Esophagus squamous epithelium (tissue), 5 donors: ENCODE measurements around the gene SACM1L. TPM values are rescaled to one million over a fixed set of nuclear protein-coding genes. Genes with fewer than 3 reads are reported as not detected.

Experiments
- DNase-seq: peaks from one replicate; lab custom pipeline; 2025; lab: John Stamatoyannopoulos, UW
- H3K27ac ChIP-seq, 4 donors: fragments of 200-600 bp; sonication (generic); one replicate each; pipeline ENCODE4 v1.5.1; 2016 to 2019; ENCODE audit warnings: mild to moderate bottlenecking in 1 of 4
- H3K27me3 ChIP-seq, 4 donors: fragments of 200-600 bp; sonication (generic); 1 replicate in 3 of 4; 2 replicates in 1 of 4; pipeline versions ENCODE4 v1.5.1 to v1.6.0; 2017 to 2021; ENCODE audit warnings: antibody characterized with exemption in 1 of 4
- H3K36me3 ChIP-seq, 3 donors: fragments of 200-600 bp; sonication (generic); one replicate each; pipeline ENCODE4 v1.5.1; 2016 to 2019
- H3K4me1 ChIP-seq, 3 donors: fragments of 200-600 bp; sonication (generic); one replicate each; pipeline ENCODE4 v1.5.1; 2017 to 2019
- H3K4me3 ChIP-seq, 4 donors: fragments of 200-600 bp; sonication (generic); 1 replicate in 3 of 4; 2 replicates in 1 of 4; pipeline ENCODE4 v1.5.1; 2016 to 2019; ENCODE audit warnings: mild to moderate bottlenecking in 2 of 4, moderate library complexity in 1 of 4
- H3K9me3 ChIP-seq, 3 donors: fragments of 200-600 bp; sonication (generic); one replicate each; pipeline ENCODE4 v1.5.1; 2016 to 2019
- CTCF ChIP-seq, 6 experiments: fragments of 450-650 bp in 4 of 6; fragments of 200-600 bp in 2 of 6; sonication (generic) in 2 of 6; IDR thresholded peaks; one replicate each; pipeline ENCODE4 v1.5.1; 2016 to 2019; ENCODE audit warnings: antibody characterized with exemption in 6 of 6, mild to moderate bottlenecking in 4 of 6, moderate library complexity in 4 of 6
- POLR2A ChIP-seq, 4 donors: fragments of 450-650 bp; IDR thresholded peaks; one replicate each; pipeline ENCODE4 v1.6.1; 2017; ENCODE audit warnings: antibody characterized with exemption in 4 of 4, mild to moderate bottlenecking in 4 of 4, moderate library complexity in 3 of 4
- WGBS, 2 donors: methylation state at CpG; one replicate each; pipeline ENCODE4 v1.1.5; 2018; 5-methylcytosine and 5-hydroxymethylcytosine counted together
- intact Hi-C: fragments of 100-400 bp; cut with DNase I; formaldehyde crosslinking; loops from one replicate; pipeline ENCODE4 v1.15.0; 2022
- total RNA-seq, 4 donors: library from RNA; depleted of rRNA; stranded (reverse); fragments of >200 nt; gene quantifications; one replicate each; pipeline ENCODE4 v1.1.0, GENCODE V29; 2016
- donor health status: DM: yes; HTN: yes; CAD: no.

Gene SACM1L
- total RNA-seq, 4 donors from 2014 or later: 22.7 to 42.2 (median 27.2) TPM

GRCh38 chr3:45792036-45792435, 102.8 kb downstream of the SACM1L start:
- intact Hi-C loops: no loop called here

GRCh38 chr3:45792516-45793172, 103.4 kb downstream of the SACM1L start:
- H3K4me1 ChIP-seq: peaks cover 5 to 15% (median 12%) of the 10 kb centered on the region in 3 donors
- H3K4me3 ChIP-seq: no peak overlapping the region
- no peaks in the 10 kb centered on the region for H3K36me3 ChIP-seq
- 82% methylated on average over 3 of the region's 7 CpGs; no CpG with 5 or more reads in 1 of the 2 donors for whole genome bisulfite sequencing, 2 donors
- no peak for DNase-seq
- no peak overlapping the region for H3K27ac ChIP-seq
- H3K27me3 ChIP-seq: peaks cover 5 to 54% (median 12%) of the 10 kb centered on the region in 4 donors
- no peak for TF ChIP-seq POLR2A (IDR thresholded peaks at IDR 0.05)
- TF ChIP-seq CTCF (IDR thresholded peaks at IDR 0.05): no peak
- intact Hi-C loops: no loop called here
- peaks cover 0 to 4% (median 0%) of the 10 kb centered on the region in 3 donors for H3K9me3 ChIP-seq

More at GRCh38 chr3:45792036-45792435, 102.8 kb downstream of the SACM1L start:
- Histone ChIP-seq H3K4me3 (no peak overlapping the region), H3K36me3 (no peaks in the 10 kb centered on the region), H3K27ac (no peak overlapping the region), H3K27me3 (peaks cover 4 to 51% (median 10%) of the 10 kb centered on the region in 4 donors), H3K9me3 (peaks cover 0 to 4% (median 0%) of the 10 kb centered on the region in 3 donors), H3K4me1 (peaks cover 5 to 15% (median 12%) of the 10 kb centered on the region in 3 donors)
- TF ChIP-seq CTCF (IDR thresholded peaks at IDR 0.05) (no peak), POLR2A (IDR thresholded peaks at IDR 0.05) (no peak)
- DNase-seq: no peak
- WGBS, 2 donors: 82 to 89% methylated on average over 2 of the region's 2 CpGs

- peaks cover 0 to 4% (median 0%) of the 10 kb centered on the region in 3 donors for H3K9me3 ChIP-seq
- no peaks in the 10 kb centered on the region for H3K36me3 ChIP-seq
- no peak overlapping the region for H3K4me3 ChIP-seq
- H3K4me1 ChIP-seq: peaks cover 5 to 15% (median 12%) of the 10 kb centered on the region in 3 donors
- H3K27me3 ChIP-seq: peaks cover 5 to 64% (median 12%) of the 10 kb centered on the region in 4 donors
- no peak for TF ChIP-seq CTCF (IDR thresholded peaks at IDR 0.05)
- intact Hi-C loops: no loop called here
- H3K27ac ChIP-seq: no peak overlapping the region
- DNase-seq: no peak
- 58 to 61% methylated on average over 8 to 9 of the region's 9 CpGs for WGBS, 2 donors
Observed at GRCh38 chr3:45793482-45794176, 104.4 kb downstream of the SACM1L start.

- DNase-seq: no peak
- Histone ChIP-seq H3K4me3 (no peak overlapping the region), H3K4me1 (peaks cover 5 to 15% (median 12%) of the 10 kb centered on the region in 3 donors), H3K27me3 (peaks cover 5 to 69% (median 12%) of the 10 kb centered on the region in 4 donors), H3K27ac (no peak overlapping the region), H3K9me3 (peaks cover 0 to 4% (median 0%) of the 10 kb centered on the region in 3 donors), H3K36me3 (no peaks in the 10 kb centered on the region)
- TF ChIP-seq CTCF (IDR thresholded peaks at IDR 0.05): no peak
- no peak for TF ChIP-seq POLR2A (IDR thresholded peaks at IDR 0.05)
- intact Hi-C loops: no loop called here
- whole genome bisulfite sequencing, 2 donors: 88 to 92% methylated on average over 5 of the region's 5 CpGs
Observed at GRCh38 chr3:45794177-45794560, 105.0 kb downstream of the SACM1L start.

GRCh38 chr3:45794660-45795059, 105.5 kb downstream of the SACM1L start:
- WGBS, 2 donors: 95 to 100% methylated on average over 1 of the region's 1 CpG
- peaks cover 5 to 74% (median 12%) of the 10 kb centered on the region in 4 donors for H3K27me3 ChIP-seq

More at GRCh38 chr3:45794660-45795059, 105.5 kb downstream of the SACM1L start:
- TF ChIP-seq POLR2A (IDR thresholded peaks at IDR 0.05): no peak
- TF ChIP-seq CTCF (IDR thresholded peaks at IDR 0.05): no peak
- DNase-seq: no peak
- intact Hi-C loops: no loop called here
- Histone ChIP-seq H3K9me3 (peaks cover 0 to 2% (median 0%) of the 10 kb centered on the region in 3 donors), H3K4me3 (no peak overlapping the region), H3K36me3 (no peaks in the 10 kb centered on the region), H3K4me1 (peaks cover 5 to 15% (median 12%) of the 10 kb centered on the region in 3 donors), H3K27ac (no peak overlapping the region)
